Calu3 (cell line): ENCODE results near the gene ARF3. TPM values are rescaled to one million over a fixed set of nuclear protein-coding genes. Genes with fewer than 3 reads are reported as not detected.

Experiments used
- BruUV-seq: library from RNA; stranded (reverse); fragments of 400-500 nt; replicated peaks from 2 replicates; lab custom pipeline; 2021; lab: Mats Ljungman, UMichigan
- CTCF ChIA-PET: fragments of 300-600 bp; sonication (Branson Sonifier 250); formaldehyde crosslinking; loops from one replicate; lab custom pipeline; 2022; ENCODE audit warnings: antibody characterized with exemption; lab: Charles Lee
- DNase-seq: peaks from one replicate; pipeline ENCODE4 v3.0.0; 2022
- H3K27ac Mint-ChIP-seq: one replicate; pipeline ENCODE4 v1.8.0; 2022; ENCODE audit warnings: mixed read lengths; ENCODE audit not compliant: unreplicated experiment
- H3K27me3 Mint-ChIP-seq: one replicate; pipeline ENCODE4 v1.8.0; 2022; ENCODE audit warnings: mixed read lengths; ENCODE audit not compliant: unreplicated experiment
- H3K36me3 Mint-ChIP-seq: one replicate; pipeline ENCODE4 v1.8.0; 2022; ENCODE audit warnings: mild to moderate bottlenecking, moderate library complexity, mixed read lengths; ENCODE audit not compliant: insufficient read depth, unreplicated experiment
- H3K4me1 Mint-ChIP-seq: one replicate; pipeline ENCODE4 v1.8.0; 2022; ENCODE audit warnings: mild to moderate bottlenecking, low read depth, mixed read lengths; ENCODE audit not compliant: unreplicated experiment
- H3K4me3 Mint-ChIP-seq: one replicate; pipeline ENCODE4 v1.8.0; 2022; ENCODE audit warnings: mild to moderate bottlenecking, low read depth, moderate library complexity, mixed read lengths; ENCODE audit not compliant: unreplicated experiment
- H3K9me3 Mint-ChIP-seq: one replicate; pipeline ENCODE4 v1.8.0; 2022; ENCODE audit warnings: low read depth, mixed read lengths; ENCODE audit not compliant: unreplicated experiment
- intact Hi-C: fragments of 100-400 bp; cut with micrococcal nuclease; formaldehyde crosslinking; loops from one replicate; pipeline ENCODE4 v1.10.0; 2022; ENCODE audit not compliant: unreplicated experiment
- total RNA-seq: library from RNA; stranded (reverse); gene quantifications from 2 replicates; pipeline ENCODE4 v1.2.3, GENCODE V29; 2022
- TF ChIP-seq, protein P1 (sequence below): fragments of 200-600 bp; IDR thresholded peaks from one replicate; pipeline ENCODE4 v1.8.0; 2022; ENCODE audit warnings: antibody characterized with exemption; ENCODE audit not compliant: unreplicated experiment

ARF3 gene
- total RNA-seq, 1 experiment from 2014 or later = 142 TPM

- DNase-seq = no peak
- no peak overlapping the region for H3K27ac Mint-ChIP-seq
- TF ChIP-seq, protein P1, sequence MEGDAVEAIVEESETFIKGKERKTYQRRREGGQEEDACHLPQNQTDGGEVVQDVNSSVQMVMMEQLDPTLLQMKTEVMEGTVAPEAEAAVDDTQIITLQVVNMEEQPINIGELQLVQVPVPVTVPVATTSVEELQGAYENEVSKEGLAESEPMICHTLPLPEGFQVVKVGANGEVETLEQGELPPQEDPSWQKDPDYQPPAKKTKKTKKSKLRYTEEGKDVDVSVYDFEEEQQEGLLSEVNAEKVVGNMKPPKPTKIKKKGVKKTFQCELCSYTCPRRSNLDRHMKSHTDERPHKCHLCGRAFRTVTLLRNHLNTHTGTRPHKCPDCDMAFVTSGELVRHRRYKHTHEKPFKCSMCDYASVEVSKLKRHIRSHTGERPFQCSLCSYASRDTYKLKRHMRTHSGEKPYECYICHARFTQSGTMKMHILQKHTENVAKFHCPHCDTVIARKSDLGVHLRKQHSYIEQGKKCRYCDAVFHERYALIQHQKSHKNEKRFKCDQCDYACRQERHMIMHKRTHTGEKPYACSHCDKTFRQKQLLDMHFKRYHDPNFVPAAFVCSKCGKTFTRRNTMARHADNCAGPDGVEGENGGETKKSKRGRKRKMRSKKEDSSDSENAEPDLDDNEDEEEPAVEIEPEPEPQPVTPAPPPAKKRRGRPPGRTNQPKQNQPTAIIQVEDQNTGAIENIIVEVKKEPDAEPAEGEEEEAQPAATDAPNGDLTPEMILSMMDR = no peak
- H3K9me3 Mint-ChIP-seq = no peaks in the 10 kb centered on the region
- CTCF ChIA-PET = interaction anchor here (0.7 kb wide), 1 partner anchor 11 kb away, joined by 5 read pairs; no protein-coding TSS in a partner anchor
- no TSS peak for BruUV-seq
- intact Hi-C loops = no loop called here
- peaks cover 10% of the 10 kb centered on the region for H3K36me3 Mint-ChIP-seq
- H3K4me3 Mint-ChIP-seq = no peak overlapping the region
- peaks cover 8% of the 10 kb centered on the region for H3K4me1 Mint-ChIP-seq
- peaks cover 17% of the 10 kb centered on the region for H3K27me3 Mint-ChIP-seq
Observed at GRCh38 chr12:48961801-48962200, 4.5 kb upstream of the ARF3 start.

DNA sequence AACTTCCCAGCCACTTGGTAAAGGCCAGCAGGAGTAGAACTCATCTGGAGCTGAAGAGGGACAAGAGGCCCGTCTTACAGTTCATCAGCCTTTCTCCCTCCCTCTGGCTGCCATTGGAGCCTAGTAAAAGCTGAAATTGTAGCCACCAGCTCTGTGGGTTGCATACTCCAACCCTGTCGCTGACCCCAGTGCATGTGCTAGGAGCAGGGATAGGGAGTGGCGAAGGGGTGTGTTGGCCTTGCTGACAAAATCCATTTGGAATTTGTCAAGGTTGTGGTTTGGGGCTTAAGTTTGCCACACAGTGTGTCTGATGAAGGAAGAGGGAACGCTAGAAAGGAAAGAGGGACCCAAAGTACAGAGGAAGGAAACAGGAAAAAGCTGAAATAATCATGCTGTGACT, 4.0 kb upstream of the ARF3 start:
- DNase-seq = no peak
- H3K4me1 Mint-ChIP-seq = peaks cover 8% of the 10 kb centered on the region
- CTCF ChIA-PET = no interaction called here

DNA sequence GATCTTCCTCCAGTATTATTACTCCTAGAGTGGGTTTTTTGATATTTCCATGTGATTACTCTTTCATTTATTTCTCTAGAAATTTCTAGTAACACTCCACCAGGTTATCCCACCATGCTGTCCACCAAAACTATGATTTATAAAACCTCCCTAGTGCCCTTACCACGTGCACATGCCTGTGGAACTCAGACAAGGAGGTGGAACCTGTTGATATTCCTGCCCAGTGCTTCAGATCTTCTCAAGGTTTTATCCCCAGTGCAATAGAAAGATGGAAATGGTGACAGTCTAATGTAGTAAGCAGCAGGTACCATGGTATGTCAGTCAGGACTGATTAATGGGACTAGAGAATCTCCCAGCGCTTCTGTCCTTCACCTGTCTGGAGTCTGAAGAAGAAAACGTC, 3.5 kb upstream of the ARF3 start:
- Mint-ChIP-seq H3K9me3 (no peaks in the 10 kb centered on the region), H3K27me3 (peaks cover 10% of the 10 kb centered on the region), H3K4me1 (peaks cover 8% of the 10 kb centered on the region), H3K36me3 (peaks cover 19% of the 10 kb centered on the region), H3K27ac (no peak overlapping the region), H3K4me3 (no peak overlapping the region)
- no TSS peak for BruUV-seq
- CTCF ChIA-PET = no interaction called here
- DNase-seq = no peak
- TF ChIP-seq, protein P1 = no peak
- intact Hi-C loops = no loop called here

More for the DNA sequence above, 4.0 kb upstream of the ARF3 start:
- Mint-ChIP-seq H3K36me3 (peaks cover 14% of the 10 kb centered on the region), H3K9me3 (no peaks in the 10 kb centered on the region), H3K27me3 (peaks cover 15% of the 10 kb centered on the region), H3K27ac (no peak overlapping the region), H3K4me3 (no peak overlapping the region)
- intact Hi-C loops = no loop called here
- TF ChIP-seq, protein P1 = no peak
- BruUV-seq = no TSS peak

GRCh38 chr12:48958049-48958388, 732 bp upstream of the ARF3 start:
- H3K4me3 Mint-ChIP-seq = peak overlapping the region; percentile 98
- CTCF ChIA-PET = no interaction called here
- peaks cover 22% of the 10 kb centered on the region for H3K36me3 Mint-ChIP-seq
- peak overlapping the region; percentile 75 for H3K27ac Mint-ChIP-seq
- TF ChIP-seq, protein P1 = no peak
- intact Hi-C loops = no loop called here
- H3K9me3 Mint-ChIP-seq = no peaks in the 10 kb centered on the region
- peaks cover 8% of the 10 kb centered on the region for H3K4me1 Mint-ChIP-seq
- BruUV-seq = no TSS peak
- no peak for DNase-seq
- no peaks in the 10 kb centered on the region for H3K27me3 Mint-ChIP-seq
